Hematopoietic multipotent progenitor cell treated with erythropoietin and hydrocortisone succinate and interleukin-3 and kit ligand, for 15 days (in vitro differentiated cells): ENCODE results near the gene CTDP1.

ENCODE experiments used
- DNase-seq: peaks from one replicate; pipeline ENCODE4 v3.0.0-alpha.2; 2015; ENCODE audit warnings: low spot score

The CTDP1 gene

GRCh38 chr18:79798346-79798998 is 118.9 kb downstream of the CTDP1 start:
- DNase-seq = no peak

GRCh38 chr18:79798999-79799370 is 119.4 kb downstream of the CTDP1 start:
- DNase-seq = no peak

- no peak for DNase-seq
Measured at GRCh38 chr18:79799619-79800370, 120.2 kb downstream of the CTDP1 start.

GRCh38 chr18:79800371-79801180 is 121.0 kb downstream of the CTDP1 start:
- DNase-seq = no peak

- no peak for DNase-seq
Measured at GRCh38 chr18:79801217-79801616, 121.6 kb downstream of the CTDP1 start.

GRCh38 chr18:79801641-79802040 is 122.0 kb downstream of the CTDP1 start:
- DNase-seq = no peak

- DNase-seq = no peak
Measured at GRCh38 chr18:79802298-79802697, 122.7 kb downstream of the CTDP1 start.

- DNase-seq = no peak
Measured at GRCh38 chr18:79803611-79804051, 124.0 kb downstream of the CTDP1 start.
